ENCODE results near the gene SOWAHA.

The SOWAHA gene

DNA sequence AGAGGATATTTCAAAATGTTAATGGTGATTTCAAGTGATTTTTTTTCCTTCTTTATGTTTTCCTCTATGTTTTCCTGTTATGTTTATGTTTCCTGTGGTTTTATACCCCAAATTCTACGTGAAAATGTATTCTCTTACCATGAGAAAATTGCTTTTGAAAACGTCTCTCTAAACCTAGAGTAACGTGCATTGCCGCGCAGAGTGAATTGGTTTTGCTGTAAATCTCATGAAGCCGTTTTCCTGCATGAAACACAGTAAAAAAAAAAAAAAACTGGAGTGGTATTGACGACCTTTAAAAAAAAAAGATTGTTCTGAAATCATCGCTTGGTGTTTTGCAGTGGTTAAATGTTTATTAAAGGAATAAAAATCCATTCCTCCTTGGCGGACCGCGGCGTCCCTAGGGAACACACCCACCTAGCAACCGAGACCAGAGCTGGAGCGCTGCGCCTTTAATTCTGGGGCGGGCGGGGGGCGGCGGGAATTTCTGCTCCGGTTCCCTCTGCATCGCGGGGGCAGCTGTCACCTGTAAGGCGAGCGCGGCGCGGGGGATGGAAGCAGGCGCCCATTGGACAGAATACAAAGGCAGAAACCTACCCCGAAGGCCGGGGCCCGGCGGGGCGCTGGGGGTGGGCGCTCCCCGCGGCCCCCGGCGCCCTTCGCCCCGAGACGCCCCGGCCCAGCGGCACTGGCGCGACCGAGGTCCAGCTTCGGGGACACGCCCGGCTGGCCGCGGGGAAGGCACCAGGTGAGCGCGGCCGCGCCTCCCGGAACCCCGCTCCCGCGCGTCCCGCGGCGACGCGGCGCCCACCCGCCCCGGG is at the start of gene SOWAHA:
TSS of gene SOWAHA (plus strand) at position 522 of the 818 bp plus-strand sequence. CDS start 320 bp downstream, outside the sequence.
- no peak for DNase-seq (ENCODE audit: low read depth)

DNA sequence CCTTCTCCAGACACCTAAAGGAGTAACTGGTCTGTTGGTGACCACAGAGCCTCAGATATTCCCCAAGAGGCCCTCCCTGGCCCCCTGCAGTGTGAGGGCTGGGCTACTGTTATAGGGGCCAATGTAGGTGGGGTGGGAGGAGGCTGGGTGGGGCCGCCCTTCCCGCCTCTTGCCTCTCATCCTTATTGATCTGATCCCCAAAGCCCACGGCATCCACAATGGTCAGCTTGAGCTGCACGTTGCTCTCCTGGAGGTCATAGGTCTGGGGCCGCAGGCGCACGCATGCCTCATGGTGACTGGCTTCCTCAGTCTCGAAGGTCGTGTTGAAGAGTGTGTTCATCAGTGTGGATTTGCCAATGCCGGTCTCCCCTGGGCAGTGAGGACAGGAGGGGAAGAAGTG is 49.1 kb upstream of the SOWAHA start:
- no peak for DNase-seq (ENCODE audit: low read depth)

DNA sequence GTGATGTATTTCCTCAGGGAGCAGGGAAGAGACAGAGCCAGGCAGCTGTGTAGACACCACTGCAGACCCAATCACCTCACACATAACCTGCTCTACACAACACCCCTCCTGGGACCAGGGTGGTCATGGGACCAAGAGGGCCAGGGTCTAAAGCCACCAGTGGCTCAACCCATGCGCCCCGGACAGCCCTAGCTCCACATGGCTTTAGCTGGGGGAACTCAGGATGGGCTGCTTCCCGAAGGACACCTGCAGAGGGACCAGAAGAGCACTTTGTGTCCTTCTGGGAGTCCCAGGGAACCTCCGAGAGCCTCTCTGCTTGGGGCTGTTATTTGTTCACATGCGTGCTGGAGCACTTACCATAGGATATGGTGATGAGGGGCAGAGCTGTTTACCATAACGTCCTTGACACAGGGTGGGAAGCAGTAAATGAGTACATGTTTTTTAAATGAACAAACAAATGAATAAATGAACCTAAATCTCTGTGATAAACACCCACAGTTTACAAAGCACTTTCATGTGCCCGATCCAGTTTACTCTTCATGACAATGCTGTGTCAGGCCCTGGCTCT is 48.3 kb upstream of the SOWAHA start:
- no peak for DNase-seq (ENCODE audit: low read depth)

DNA sequence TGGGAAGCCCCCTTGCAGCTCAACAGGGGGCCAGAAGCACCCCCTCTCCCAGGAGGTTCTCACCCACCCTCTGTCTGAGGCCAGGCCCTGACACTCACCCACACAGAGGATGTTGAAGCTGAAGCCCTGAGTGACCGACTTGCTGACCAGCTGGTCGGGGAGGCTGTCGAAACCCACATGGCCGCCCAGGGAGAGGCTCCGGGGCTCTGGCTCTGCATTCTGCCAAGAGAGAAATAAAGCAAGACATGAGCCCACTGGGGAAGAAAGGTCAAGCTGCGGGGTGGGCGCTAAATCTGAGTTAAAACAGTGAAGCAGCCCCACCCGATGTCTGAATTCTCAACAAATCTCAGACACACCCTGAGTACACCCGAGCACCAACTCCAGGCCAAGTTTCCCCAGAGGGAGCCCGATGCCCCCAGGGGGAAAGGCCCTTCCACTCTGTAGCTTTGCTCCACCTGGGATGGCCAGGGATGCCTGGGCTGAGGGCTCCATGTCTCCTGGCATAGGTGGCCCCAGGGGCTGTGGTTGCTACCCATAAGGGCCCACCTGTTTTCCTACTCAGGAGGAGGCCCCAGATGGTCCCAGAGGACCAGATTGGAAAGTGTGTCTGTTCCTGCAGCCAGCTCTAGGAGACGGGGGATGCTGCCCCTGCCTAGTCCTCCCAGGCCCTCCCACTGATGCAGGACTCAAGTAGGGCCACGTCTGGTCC is 47.6 kb upstream of the SOWAHA start:
- no peak for DNase-seq (ENCODE audit: low read depth)

DNA sequence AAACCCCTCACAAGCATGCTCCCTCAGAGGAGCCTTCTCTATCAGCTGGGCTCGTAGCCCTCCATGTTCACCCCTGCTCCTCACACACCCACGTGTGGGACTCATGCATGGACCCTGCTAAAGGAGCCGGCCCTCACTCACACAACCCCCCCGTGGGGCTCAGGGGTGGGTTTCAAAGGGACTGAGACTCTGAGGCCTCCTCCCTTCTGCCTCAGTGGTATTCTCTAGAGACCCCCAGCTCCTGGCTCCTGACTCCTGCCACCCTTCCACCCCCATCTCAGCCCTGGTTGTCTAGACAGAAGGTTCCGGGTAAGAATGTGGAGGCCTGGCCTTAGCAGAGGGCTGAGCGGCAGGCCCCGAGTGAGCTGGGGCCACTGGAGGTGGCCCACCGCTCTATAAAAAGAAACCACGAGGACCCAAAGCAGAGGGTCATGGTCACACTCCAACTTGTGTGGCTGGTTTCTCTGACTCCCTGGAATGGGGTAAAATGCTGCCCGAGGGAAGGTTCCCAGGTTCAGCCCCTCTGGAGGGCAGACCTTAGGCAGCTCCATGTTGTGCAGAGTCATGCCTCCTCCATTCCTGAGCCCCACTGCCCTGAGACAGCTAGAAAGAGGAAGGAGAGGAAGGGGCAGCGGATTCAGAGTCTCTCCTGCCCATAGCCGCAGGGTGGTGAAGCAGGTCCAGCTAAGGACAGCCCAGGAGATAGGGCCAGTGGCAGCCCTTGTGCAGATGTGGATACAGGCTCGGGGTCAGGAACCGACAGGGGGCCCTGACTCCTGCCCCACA is 46.9 kb upstream of the SOWAHA start:
- DNase-seq (ENCODE audit: low read depth), result no peak

DNA sequence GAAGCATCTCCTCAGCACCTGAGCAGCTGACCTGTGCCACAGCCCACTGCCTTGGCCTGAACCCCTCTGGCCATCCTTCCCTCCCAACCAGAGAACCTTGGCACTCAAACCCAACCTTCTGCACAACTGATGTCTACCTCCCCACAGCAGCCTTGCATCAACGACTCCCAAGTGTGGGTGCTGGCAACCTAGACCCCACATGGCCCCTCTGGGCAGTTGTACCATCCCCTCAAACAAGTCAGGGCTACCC is 46.4 kb upstream of the SOWAHA start:
- DNase-seq (ENCODE audit: low read depth), result no peak

DNA sequence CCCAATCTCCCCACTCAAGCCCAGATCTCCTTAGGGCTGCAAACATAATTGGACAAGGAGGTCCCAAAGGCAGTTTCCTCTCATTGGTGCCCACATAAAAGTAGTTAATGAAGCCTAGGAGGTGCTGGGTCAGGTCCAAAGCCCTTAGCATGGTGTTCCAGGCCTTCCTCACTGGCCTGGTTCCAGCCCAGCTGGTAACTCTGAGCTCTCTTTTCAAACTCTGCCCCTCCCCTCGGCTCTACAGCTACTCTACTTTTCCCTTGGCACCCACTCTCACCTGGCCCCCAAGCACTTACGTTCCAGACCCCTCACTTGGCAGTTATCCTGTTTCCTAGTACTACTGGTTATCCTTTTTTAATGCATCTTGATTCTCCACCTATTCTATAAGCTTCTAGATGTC is 46.0 kb upstream of the SOWAHA start:
- no peak for DNase-seq (ENCODE audit: low read depth)

DNA sequence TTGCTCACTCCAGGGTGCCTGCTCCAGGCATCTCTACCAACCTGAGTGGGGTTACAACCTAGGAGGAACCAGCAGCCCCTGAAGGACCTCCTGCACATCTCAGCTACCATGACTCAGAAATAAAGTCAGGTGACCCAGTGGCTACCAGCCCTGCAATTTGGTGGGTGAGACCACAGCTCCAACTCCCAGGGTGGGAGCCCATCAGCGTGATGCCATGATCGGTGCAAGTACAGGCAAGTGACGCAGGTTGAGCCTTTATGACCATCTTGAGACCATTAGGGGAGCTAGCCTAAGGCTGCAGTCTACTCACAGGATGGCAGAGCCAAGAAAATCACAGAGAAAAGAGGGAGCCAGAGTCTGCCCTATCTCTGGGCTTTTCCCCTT is 44.6 kb upstream of the SOWAHA start:
- no peak for DNase-seq (ENCODE audit: low read depth)

DNA sequence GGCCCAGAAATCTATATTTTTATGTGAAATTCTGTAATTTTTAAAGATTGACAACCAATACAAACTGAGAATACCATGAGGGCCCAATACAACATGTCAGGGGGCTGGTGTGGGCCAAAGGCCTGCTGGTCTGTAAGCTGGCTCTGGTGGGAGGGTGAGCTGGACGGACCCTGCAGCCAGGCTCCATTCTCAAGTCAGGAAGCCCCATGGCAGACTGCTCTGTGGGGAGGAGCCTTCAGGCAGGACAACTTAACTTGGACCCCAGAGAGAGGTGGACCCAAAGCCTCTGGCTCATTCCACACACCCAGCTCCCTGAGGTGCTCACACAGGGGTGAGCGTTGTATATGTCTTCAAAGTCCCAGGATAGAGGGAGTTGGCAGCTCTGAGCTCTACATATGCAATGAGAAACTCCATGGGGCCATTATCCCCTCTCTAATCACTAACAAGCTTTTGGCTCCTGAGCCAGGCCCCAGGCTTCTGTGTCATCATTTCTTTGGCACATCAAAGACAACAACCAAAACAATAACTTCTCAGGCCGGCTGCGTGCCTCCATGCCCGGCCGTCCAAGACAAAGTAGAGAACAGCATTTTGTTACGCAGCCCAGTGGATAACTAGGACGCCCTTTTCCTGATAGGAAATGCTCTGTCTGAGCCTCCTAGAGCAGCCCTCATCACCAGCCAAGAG is 42.5 kb upstream of the SOWAHA start:
- no peak for DNase-seq (ENCODE audit: low read depth)

DNA sequence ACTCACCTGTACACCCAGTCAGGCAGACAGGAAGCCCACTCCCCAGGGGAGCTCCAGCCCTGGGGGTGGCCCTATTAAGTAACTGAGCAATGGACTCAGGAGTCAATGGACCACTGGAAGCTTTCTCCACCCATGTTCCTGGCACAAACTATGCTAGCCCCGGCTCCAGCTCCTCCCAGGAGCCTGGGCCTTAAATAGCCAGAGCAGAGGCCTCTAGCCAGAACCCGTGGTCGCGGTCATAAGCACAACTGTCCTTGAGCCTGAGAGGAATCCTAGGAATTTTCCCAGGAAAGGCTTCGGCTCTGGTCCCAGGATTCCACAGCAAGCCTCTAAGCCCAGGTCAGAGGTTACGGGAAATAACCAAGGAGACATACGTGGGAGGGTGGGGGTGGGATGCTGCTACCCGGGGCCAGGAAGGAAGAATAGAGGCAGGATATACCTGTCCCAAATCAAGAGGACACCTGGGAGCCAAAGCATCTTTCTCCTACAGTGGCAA is 41.6 kb upstream of the SOWAHA start:
- no peak for DNase-seq (ENCODE audit: low read depth)

DNA sequence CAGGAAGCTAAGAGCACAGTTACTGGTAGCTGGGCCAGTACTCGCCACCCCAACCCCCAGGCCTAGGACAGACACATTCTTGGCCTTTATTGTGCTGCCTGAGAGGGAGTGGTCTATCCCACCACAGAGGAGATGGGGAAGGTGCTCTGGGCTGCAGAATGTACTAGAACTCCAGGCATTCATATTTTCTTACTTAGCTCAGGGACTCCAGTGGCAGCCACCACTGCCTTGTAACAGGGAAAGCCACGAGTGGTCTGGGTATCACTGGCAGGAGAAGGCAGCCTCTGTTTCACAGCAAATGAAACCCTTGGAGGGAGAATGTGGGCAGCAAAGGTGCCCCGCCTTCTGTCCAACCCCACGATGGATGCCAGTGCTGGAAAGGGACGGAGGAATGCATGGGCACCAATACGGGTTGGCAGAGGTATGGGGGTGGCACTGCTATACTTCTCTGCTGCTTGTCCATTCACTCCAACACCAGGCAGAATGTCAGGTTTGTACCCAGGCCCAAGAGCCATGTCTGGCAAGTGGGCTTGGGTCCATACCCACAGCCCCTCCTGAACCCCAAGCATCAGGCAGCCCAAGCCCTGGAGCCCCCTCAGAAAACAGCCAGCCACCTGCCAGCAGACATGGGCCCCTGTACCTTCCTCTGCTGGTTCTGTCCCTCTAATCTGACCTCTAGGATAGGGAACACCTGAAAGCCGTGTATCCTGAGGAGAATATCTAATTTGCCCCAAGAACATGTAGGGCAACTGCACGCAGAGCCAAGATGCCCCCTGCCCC is 40.6 kb upstream of the SOWAHA start:
- no peak for DNase-seq (ENCODE audit: low read depth)

DNA sequence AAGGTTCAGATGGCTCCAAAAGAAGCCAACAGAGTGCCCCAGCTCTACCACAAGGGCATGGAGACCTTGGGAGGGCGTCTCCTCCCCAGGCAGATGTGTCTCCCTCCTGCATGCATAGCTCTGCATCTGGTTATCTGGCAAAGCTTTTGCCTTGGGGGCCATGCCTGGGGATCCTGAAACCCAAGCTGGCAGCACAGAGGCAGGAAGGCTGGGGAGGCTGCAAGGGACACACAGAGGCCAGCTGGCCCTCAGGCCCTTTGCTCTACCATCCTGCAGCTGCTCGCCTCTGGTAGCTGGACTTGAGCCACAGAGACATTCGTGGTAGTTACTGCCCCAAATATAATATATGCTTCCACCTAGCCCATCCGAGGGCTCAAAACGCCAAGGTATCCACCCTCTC is 40.0 kb upstream of the SOWAHA start:
- no peak for DNase-seq (ENCODE audit: low read depth)

DNA sequence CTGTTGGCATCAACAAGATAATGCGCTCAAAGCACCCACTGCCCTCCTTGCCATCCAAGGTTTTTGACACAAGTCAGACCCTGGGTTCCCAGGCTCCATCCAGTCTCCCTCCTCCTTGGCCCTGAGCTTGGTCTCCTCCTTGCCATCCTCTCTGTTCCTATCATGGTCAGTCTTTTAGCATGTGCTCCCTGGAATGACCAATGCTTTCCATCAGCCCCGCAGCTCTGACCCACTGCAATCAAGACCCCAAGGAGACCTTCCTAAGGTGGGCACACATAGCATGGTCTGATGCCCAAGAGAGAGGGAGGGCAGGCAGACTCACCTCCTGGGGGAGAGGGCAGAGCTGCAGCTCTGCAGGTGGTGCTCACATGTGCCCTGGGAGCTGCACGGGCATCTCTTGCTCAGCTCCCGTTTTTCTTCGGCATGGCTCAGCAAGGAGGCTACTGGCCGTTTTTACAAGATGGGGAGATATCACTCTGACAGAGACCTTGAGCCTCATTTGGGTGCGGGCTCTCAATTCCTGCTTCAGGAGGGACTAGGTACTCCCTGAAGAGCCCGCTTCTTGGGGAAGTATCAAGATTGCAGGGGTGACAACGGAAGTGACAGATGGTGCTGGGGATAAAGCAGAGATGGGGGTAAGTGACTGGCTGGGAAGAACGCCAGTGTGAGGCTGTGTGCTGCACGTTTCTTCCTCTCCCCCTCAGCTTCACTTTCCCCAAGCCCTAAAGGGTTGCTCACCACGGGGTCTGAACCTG is 39.3 kb upstream of the SOWAHA start:
- no peak for DNase-seq (ENCODE audit: low read depth)

DNA sequence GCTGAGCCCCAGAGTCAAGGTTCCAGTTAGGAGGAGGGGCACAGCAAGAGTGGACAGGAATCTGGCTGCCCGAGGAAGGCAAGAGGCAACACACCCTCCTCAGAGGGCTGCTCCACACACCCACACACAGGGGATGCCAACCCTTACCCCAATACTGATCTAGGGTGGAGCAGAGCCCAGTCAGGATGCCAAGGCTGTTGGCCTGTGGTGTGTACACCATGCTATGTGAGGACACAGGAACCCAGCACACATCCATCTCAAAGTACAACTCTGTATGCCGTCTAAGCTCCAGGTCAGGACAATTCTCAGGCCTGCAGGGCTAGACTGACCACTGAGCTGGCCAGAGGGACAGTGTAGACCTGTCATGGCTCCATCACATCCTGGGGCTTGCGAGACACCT is 38.7 kb upstream of the SOWAHA start:
- no peak for DNase-seq (ENCODE audit: low read depth)

DNA sequence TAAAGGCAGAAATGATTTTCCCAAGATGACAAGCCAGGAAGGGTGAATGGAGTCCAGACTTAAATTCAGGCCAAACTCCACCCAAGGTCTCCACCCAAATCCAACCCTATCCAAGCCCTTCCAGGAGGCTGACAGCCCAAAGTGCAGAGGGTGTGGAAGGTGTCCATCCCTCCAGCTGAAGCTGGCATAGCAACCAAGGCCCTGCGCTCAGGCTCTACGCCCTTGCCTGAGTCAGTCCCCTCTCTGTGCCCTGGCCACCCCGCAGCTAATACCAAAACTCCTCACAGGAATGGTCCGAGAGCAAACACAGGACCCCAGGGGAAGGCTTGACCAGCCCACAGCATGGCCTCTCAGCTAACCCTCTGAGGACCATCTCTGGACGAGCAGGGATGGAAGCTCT is 38.2 kb upstream of the SOWAHA start:
- no peak for DNase-seq (ENCODE audit: low read depth)

DNA sequence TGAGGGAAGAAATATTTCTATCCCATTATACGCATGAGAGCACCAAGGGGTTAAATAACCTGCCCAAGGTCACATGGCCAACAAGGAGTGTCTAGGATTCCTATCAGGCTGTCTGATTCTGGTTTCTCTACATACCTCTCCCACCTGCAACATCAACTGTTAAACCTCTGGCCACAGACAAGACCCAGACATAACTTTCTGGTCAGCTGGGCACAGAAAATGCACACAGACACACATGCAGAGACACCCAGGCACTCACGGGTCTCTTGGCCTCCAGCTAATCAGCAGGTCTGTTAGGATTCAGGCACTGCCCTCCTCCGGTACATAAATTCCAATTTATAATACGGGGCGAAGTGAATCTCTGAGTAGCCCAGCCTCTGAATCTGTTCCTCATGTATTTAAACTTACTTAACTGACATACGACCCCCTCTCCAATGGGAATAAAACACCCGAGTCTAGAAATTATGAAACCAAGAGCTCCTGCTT is 37.6 kb upstream of the SOWAHA start:
- no peak for DNase-seq (ENCODE audit: low read depth)

DNA sequence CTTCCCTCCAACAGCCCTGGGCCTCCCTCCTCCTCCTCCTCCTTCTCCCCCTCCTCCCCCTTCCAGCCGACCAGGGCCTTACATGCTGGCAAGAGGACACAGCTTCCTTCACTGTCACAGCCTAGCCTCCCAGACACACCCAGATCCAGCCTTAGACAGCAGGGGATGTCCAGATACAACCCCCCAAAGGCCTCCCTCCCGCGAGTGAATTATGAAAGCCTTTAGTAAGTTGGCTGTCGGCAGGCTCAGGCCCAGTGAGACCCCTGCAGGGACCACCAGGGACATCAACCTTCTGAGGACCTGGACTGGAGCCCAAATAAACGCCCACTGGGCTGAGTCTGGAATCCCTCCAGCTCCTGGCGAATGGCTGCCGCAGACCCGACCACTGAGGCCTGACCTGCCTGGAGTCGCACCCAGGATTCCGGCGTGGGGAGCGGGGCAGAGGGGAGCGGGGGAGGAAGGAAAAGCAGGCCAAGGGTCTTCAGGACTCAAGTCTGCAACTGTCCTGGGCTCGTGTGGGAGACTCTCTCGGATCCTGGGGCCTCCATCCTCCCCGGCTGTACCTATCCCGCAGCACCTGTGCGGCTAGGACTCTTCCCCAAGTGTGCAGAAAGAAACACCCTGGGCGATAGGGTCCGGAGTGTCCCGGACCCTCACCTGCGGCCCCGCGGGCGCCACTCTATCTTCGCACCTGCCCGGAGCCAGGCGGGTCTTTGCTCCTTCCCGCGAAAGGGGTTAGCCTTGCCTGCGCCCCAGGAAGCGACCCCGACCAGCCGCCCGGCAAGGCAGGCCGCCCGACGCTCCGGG is 36.8 kb upstream of the SOWAHA start:
- no peak for DNase-seq (ENCODE audit: low read depth)

DNA sequence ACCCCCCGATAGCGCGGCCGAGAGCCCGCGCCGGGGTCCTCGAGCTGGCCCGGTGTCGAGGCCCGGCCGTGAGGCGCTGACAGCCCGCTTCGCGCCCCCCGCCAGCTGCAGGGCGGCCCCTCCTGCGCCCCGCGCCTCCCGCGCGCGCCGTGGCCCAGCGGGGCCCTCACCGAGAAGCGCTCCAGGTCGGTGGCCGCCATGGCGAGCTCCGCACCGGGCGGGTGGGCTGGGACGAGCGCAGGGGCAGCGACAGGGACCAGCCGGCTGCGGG is 36.2 kb upstream of the SOWAHA start:
- no peak for DNase-seq (ENCODE audit: low read depth)

DNA sequence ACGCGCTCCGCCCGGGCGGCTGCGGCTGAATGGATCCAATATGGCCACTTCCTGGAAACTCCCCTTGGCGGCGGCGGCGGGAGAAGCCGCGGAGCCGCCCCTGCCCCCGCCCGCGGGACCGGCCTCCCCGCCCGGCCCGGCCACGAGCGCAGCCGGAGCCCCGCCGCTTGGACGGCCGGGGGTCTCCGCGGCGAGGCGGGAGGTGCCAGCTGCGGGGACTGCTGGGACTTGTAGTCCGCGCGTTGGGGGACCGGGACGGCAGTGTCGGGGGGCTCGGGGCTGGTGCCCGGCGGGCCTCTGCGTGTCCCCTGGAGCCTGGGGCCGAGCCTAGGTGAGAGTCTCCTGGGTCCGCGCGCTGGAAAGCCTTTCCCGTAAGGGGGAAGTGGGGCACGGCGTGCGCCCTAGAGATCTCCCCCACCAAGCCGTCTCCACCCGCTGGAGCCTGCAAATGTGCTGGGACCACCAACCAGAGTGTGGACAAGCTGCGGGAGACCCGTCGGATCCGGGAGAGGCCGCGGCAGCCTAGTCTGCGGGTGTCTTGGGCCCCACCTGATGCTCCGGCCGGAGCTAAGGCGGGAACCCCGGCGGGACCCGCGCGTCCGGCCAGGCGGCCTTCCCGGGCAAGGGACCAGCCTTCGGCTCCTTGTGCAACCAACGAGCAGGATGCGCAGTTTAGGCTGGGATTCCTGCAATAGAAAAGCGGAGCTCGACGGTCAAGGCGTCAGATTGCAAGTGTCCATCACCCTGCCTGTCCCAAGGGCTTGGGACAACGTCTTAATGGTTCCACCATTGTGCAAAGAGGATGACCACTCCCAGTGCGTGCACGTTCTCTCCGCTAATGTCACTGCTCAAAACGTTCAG is 35.7 kb upstream of the SOWAHA start, which contains the start of gene SEPTIN8:
TSS of gene SEPTIN8 (minus strand) at position 31 of the 861 bp plus-strand sequence. CDS start 102 bp downstream, outside the sequence.
- DNase-seq (ENCODE audit: low read depth), result no peak

Data from HS-5 (cell line).